Thyroid gland (tissue), 4 donors: ENCODE data around the gene DDIAS.

Source experiments
- POLR2A ChIP-seq, 2 donors: fragments of 450-650 bp; IDR thresholded peaks; one replicate each; pipeline ENCODE4 v1.6.1; 2017; ENCODE audit warnings: antibody characterized with exemption in 2 of 2, mild to moderate bottlenecking in 2 of 2, moderate library complexity in 1 of 2
- TF ChIP-seq, protein P1 (sequence below), 6 experiments: fragments of 200-600 bp in 3 of 6; fragments of 450-650 bp in 3 of 6; sonication (generic) in 3 of 6; IDR thresholded peaks; one replicate each; pipeline ENCODE4 v1.5.1; 2016 to 2019; ENCODE audit warnings: antibody characterized with exemption in 6 of 6, mild to moderate bottlenecking in 2 of 6, inconsistent platforms in 1 of 6, moderate library complexity in 1 of 6

DNA sequence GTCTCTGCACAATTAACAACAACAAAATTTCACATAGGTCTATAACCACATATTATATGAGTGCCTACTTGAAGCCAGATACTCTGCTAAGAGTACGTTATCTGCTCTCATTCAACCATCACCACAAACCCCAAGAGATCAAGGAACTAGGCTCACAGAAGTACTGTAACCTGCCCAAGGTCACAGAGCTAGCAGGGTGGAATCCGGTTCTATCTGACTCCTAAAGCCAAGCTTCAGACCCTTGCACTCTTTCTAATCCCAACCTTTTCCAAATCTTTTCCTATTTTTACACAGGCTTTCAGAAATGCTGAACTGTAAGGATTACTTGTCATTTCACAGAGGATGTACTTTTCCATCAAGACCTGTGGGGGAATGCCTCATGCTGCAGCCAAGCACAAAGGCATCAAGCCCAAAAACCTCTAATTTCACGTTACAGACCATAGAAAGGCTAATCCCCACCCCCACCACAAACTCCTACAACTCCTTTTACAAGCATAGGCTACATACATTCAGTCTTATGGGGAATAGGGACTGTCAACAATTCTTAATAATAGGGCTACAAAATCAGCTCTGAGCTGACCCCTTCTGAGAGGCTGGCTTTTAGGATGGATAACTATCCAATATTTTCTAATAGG, 2.2 kb upstream of the DDIAS start:
- TF ChIP-seq, protein P1, sequence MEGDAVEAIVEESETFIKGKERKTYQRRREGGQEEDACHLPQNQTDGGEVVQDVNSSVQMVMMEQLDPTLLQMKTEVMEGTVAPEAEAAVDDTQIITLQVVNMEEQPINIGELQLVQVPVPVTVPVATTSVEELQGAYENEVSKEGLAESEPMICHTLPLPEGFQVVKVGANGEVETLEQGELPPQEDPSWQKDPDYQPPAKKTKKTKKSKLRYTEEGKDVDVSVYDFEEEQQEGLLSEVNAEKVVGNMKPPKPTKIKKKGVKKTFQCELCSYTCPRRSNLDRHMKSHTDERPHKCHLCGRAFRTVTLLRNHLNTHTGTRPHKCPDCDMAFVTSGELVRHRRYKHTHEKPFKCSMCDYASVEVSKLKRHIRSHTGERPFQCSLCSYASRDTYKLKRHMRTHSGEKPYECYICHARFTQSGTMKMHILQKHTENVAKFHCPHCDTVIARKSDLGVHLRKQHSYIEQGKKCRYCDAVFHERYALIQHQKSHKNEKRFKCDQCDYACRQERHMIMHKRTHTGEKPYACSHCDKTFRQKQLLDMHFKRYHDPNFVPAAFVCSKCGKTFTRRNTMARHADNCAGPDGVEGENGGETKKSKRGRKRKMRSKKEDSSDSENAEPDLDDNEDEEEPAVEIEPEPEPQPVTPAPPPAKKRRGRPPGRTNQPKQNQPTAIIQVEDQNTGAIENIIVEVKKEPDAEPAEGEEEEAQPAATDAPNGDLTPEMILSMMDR (IDR thresholded peaks at IDR 0.05), result no peak
- TF ChIP-seq POLR2A (IDR thresholded peaks at IDR 0.05), result no peak
